Smooth muscle cell (in vitro differentiated cells): ENCODE results near the gene PKN3. TPM values are rescaled to one million over a fixed set of nuclear protein-coding genes. Genes with fewer than 3 reads are reported as not detected.

ENCODE experiments used
- DNase-seq: peaks from one replicate; lab custom pipeline; 2025; ENCODE audit not compliant: unreplicated experiment; lab: John Stamatoyannopoulos, UW
- H2AFZ ChIP-seq: fragments of 200-600 bp; sonication (generic); 2 replicates; pipeline ENCODE4 v1.6.0; 2016; ENCODE audit warnings: antibody characterized with exemption, low read depth, mild to moderate bottlenecking
- H3F3A ChIP-seq: fragments of 200-600 bp; sonication (generic); 2 replicates; pipeline ENCODE4 v1.6.0; 2017; ENCODE audit warnings: antibody characterized with exemption, low read depth
- H3K27ac ChIP-seq: fragments of 200-600 bp; sonication (generic); 2 replicates; pipeline ENCODE4 v1.5.1; 2016; ENCODE audit warnings: low read depth, mild to moderate bottlenecking
- H3K27me3 ChIP-seq: fragments of 200-600 bp; sonication (generic); 2 replicates; pipeline ENCODE4 v1.6.1; 2016; ENCODE audit warnings: low read depth, mild to moderate bottlenecking
- H3K36me3 ChIP-seq: fragments of 200-600 bp; sonication (generic); 2 replicates; pipeline ENCODE4 v1.5.1; 2016; ENCODE audit warnings: low read depth
- H3K4me1 ChIP-seq: fragments of 200-600 bp; sonication (generic); 2 replicates; pipeline ENCODE4 v1.5.1; 2016; ENCODE audit warnings: low read depth
- H3K4me2 ChIP-seq: fragments of 200-600 bp; sonication (generic); 2 replicates; pipeline ENCODE4 v1.6.0; 2016; ENCODE audit warnings: mild to moderate bottlenecking
- H3K4me3 ChIP-seq: fragments of 200-600 bp; sonication (generic); 2 replicates; pipeline ENCODE4 v1.5.1; 2016; ENCODE audit warnings: mild to moderate bottlenecking
- H3K79me2 ChIP-seq: fragments of 200-600 bp; sonication (generic); 2 replicates; pipeline ENCODE4 v1.6.0; 2016; ENCODE audit warnings: low read depth, mild to moderate bottlenecking
- H3K9ac ChIP-seq: fragments of 200-600 bp; sonication (generic); 2 replicates; pipeline ENCODE4 v1.6.0; 2016; ENCODE audit warnings: low read depth
- H3K9me3 ChIP-seq: fragments of 200-600 bp; sonication (generic); replicated peaks from 2 replicates; pipeline ENCODE4 v1.5.1; 2016; ENCODE audit warnings: low read depth
- H4K20me1 ChIP-seq: fragments of 200-600 bp; sonication (generic); 2 replicates; pipeline ENCODE4 v1.6.0; 2016; ENCODE audit warnings: low read depth
- CTCF ChIP-seq: fragments of 200-600 bp; sonication (generic); IDR thresholded peaks from 2 replicates; pipeline ENCODE4 v1.5.1; 2017; ENCODE audit warnings: borderline replicate concordance, mild to moderate bottlenecking, antibody characterized with exemption; ENCODE audit not compliant: insufficient read depth, poor library complexity, severe bottlenecking
- WGBS: methylation state at CpG from one replicate; pipeline ENCODE4 v1.1.7; 2016; ENCODE audit warnings: low lambda C conversion rate; 5-methylcytosine and 5-hydroxymethylcytosine counted together
- polyA plus RNA-seq: library from polyadenylated mRNA; unstranded; fragments of >200 nt; fragmentation: Nextera tagmentation; extraction: Ambion mirVana; gene quantifications from 2 replicates; pipeline ENCODE4 v1.2.1, GENCODE V29; 2016
- total RNA-seq: library from RNA; depleted of rRNA; stranded (reverse); fragments of >200 nt; gene quantifications from 2 replicates; pipeline ENCODE4 v1.2.3, GENCODE V29; 2014

PKN3 gene
- total and polyA plus RNA-seq, 2 experiments from 2014 or later, result 1.4 to 2.2 TPM

DNA sequence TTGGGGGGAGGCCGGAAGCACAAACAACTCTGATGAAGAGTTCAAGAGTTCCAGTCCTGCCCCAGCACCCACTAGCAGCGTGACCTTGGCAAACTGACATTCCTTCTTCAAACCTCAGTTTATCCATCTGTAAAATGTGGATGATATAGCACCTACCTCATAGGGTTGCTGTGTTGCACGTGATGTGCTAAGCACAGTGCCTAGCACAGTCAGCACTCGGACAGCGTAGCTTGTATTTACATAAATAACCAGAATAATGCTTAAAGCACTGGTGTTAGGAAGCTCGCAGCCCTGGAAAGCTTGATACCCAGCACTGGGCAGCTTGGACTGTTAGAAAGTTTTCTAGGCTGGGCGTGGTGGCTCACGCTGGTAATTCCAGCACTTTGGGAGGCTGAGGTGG is 5.1 kb downstream of the PKN3 start:
- Histone ChIP-seq H2AFZ (no peak overlapping the region), H3K9ac (no peak overlapping the region), H3K4me1 (no peaks in the 10 kb centered on the region), H3K9me3 (no peaks in the 10 kb centered on the region), H4K20me1 (no peaks in the 10 kb centered on the region), H3K27ac (no peak overlapping the region), H3K27me3 (no peaks in the 10 kb centered on the region), H3F3A (no peaks in the 10 kb centered on the region), H3K79me2 (no peaks in the 10 kb centered on the region), H3K4me3 (no peak overlapping the region), H3K36me3 (no peaks in the 10 kb centered on the region), H3K4me2 (no peak overlapping the region)
- 98% methylated on average over 8 of the region's 8 CpGs for WGBS
- DNase-seq, result no peak
- no peak for TF ChIP-seq CTCF

DNA sequence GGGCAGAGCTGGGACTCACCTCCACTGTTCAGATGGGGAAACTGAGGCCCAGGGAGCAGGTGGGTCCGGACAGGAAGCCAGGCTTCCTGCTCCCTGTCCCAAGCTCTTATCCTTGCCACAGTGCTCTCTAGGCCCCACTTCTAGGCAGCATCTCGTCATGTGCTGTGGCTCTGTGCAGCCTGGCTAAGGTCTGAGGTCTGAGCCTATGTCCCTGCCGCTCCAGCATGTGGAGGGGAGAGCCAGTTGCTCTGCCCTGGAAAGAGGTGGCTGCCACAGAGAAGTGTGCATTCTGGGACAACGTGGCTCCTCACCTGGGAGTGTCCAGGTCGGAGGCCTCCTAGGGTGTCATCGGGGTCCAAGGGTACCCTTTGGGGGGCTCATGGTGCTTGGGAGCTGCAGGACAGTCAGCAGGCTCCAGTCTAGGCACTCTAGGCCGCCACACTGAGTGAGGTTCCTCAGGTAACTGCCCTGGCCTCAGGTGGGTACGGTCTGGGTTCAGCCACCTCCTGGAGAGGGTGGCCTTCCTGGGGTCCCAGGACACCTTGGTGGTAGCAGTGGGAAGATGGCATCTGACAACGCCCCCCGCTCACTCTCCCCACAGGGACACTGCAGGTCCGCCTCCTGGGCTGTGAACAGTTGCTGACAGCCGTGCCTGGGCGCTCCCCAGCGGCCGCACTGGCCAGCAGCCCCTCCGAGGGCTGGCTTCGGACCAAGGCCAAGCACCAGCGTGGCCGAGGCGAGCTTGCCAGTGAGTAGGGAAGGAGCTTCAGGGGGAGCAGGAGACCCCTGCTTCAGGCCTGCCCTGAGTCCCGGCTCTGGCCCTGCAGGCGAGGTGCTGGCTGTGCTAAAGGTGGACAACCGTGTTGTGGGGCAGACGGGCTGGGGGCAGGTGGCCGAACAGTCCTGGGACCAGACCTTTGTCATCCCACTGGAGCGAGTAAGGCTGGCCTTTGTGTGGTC is 10.4 kb downstream of the PKN3 start:
- 95% methylated on average over 26 of the region's 26 CpGs for WGBS
- no peaks in the 10 kb centered on the region for H3F3A ChIP-seq
- no peaks in the 10 kb centered on the region for H3K4me1 ChIP-seq
- no peak overlapping the region for H3K27ac ChIP-seq
- H3K4me3 ChIP-seq, result no peak overlapping the region
- no peaks in the 10 kb centered on the region for H3K27me3 ChIP-seq
- H3K9me3 ChIP-seq, result no peaks in the 10 kb centered on the region
- no peak overlapping the region for H3K4me2 ChIP-seq
- no peaks in the 10 kb centered on the region for H3K36me3 ChIP-seq
- H3K9ac ChIP-seq, result no peak overlapping the region
- no peak for TF ChIP-seq CTCF
- no peaks in the 10 kb centered on the region for H4K20me1 ChIP-seq
- no peak for DNase-seq
- H2AFZ ChIP-seq, result no peak overlapping the region
- H3K79me2 ChIP-seq, result no peaks in the 10 kb centered on the region

DNA sequence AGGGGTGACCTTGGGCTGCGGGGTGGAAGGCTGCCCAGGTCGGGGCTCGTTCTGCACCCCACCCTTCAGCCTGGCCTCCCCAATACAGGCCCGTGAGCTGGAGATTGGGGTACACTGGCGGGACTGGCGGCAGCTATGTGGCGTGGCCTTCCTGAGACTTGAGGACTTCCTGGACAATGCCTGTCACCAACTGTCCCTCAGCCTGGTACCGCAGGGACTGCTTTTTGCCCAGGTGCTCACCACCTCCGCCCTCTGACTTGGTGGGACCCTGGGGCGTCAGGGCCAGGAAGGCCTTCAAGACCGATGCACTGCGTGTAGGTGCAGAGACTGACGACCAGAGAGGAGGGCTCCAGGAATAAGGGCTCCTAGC is 11.1 kb downstream of the PKN3 start:
- no peak for DNase-seq
- no peak overlapping the region for H3K9ac ChIP-seq
- H3K27ac ChIP-seq, result no peak overlapping the region
- WGBS, result 96% methylated on average over 12 of the region's 13 CpGs
- no peaks in the 10 kb centered on the region for H3K9me3 ChIP-seq
- no peaks in the 10 kb centered on the region for H4K20me1 ChIP-seq
- no peak overlapping the region for H2AFZ ChIP-seq
- H3K79me2 ChIP-seq, result no peaks in the 10 kb centered on the region
- H3K4me1 ChIP-seq, result no peaks in the 10 kb centered on the region
- TF ChIP-seq CTCF, result no peak
- no peak overlapping the region for H3K4me3 ChIP-seq
- H3K27me3 ChIP-seq, result no peaks in the 10 kb centered on the region
- no peaks in the 10 kb centered on the region for H3F3A ChIP-seq
- no peaks in the 10 kb centered on the region for H3K36me3 ChIP-seq
- H3K4me2 ChIP-seq, result no peak overlapping the region
